Mammary epithelial cell (primary cell): Measurements from ENCODE around the gene OCA2.

ENCODE experiments used
- CTCF ChIP-seq, 2 donors: IDR thresholded peaks in 1 of 2; conservative IDR thresholded peaks in 1 of 2; 2 replicates each; pipeline ENCODE4 v1.5.1; 2011 to 2012; ENCODE audit warnings: inconsistent platforms in 2 of 2, low read length in 2 of 2, mild to moderate bottlenecking in 2 of 2, control low read depth in 1 of 2, low read depth in 1 of 2; ENCODE audit not compliant: insufficient read depth in 1 of 2; ENCODE audit errors: extremely low read depth in 1 of 2
- EZH2 ChIP-seq: IDR thresholded peaks from 2 replicates; pipeline ENCODE4 v1.6.1; 2012; ENCODE audit warnings: low read length, inconsistent platforms, borderline replicate concordance

GRCh38 chr15:27741226-27741860 lies 357.8 kb downstream of the OCA2 start:
- no peak for TF ChIP-seq CTCF (conservative IDR thresholded peaks at IDR 0.05 in 1 of 2, IDR thresholded peaks at IDR 0.05 in 1 of 2; ENCODE audit: extremely low read depth in 1 of 2, insufficient read depth in 1 of 2, low read depth in 1 of 2, low read length in 2 of 2)
- TF ChIP-seq EZH2: no peak
